GM12878 (cell line): ENCODE data around the gene KLHL36. TPM values are rescaled to one million over a fixed set of nuclear protein-coding genes. Genes with fewer than 3 reads are reported as not detected.

Experiments used
- ATAC-seq: fragments of 200-7000 bp; cut with Tn5 transposase; 3 replicates; pipeline ENCODE4 v1.9.1; 2020; ENCODE audit warnings: mild to moderate bottlenecking, moderate library complexity
- BruUV-seq: library from RNA; stranded (reverse); fragments of 400-500 nt; replicated peaks from 2 replicates; lab custom pipeline; 2021; lab: Mats Ljungman, UMichigan
- CTCF ChIA-PET: fragments of 300-600 bp; sonication (Branson Sonifier 250); formaldehyde crosslinking; extraction: SDS; loops from one replicate; lab custom pipeline; 2021; ENCODE audit warnings: inconsistent platforms; lab: Yijun Ruan, JAX
- POLR2A ChIA-PET: fragments of 350-600 bp; formaldehyde crosslinking; extraction: SDS; loops from one replicate; lab custom pipeline; 2021; ENCODE audit warnings: inconsistent platforms; lab: Charles Lee
- RAD21 ChIA-PET: fragments of 300-600 bp; sonication (Branson Sonifier 250); formaldehyde crosslinking; loops from one replicate; lab custom pipeline; 2023; ENCODE audit warnings: antibody characterized with exemption; ENCODE audit not compliant: unreplicated experiment; lab: Charles Lee
- SMC1A ChIA-PET: fragments of 300-600 bp; sonication (Branson Sonifier 250); formaldehyde crosslinking; loops from one replicate; lab custom pipeline; 2023; ENCODE audit not compliant: unreplicated experiment, uncharacterized antibody; lab: Charles Lee
- DNase-seq: peaks from one replicate; pipeline ENCODE4 v3.0.0-alpha.2; 2011; ENCODE audit warnings: low read depth, low spot score
- FAIRE-seq: peaks from 3 replicates; lab custom pipeline; 2011; peaks lifted over from hg19 to GRCh38; lab: Jason Lieb, UNC
- H2AFZ ChIP-seq: 2 replicates; pipeline ENCODE4 v1.6.0; 2011; ENCODE audit warnings: low read depth, low read length, control low read depth; ENCODE audit not compliant: control insufficient read depth
- H3K27ac ChIP-seq: 2 replicates; pipeline ENCODE4 v1.5.1; 2011; ENCODE audit warnings: control low read depth; ENCODE audit not compliant: control insufficient read depth, insufficient read depth
- H3K27me3 ChIP-seq, 2 experiments: replicated peaks in 1 of 2; 2 replicates each; pipeline versions ENCODE4 v1.6.0 to v1.6.1; 2011; ENCODE audit warnings: low read length in 1 of 2; ENCODE audit not compliant: control insufficient read depth in 2 of 2, insufficient read depth in 2 of 2
- H3K36me3 ChIP-seq, 2 experiments: 2 replicates each; pipeline ENCODE4 v1.5.1; 2011; ENCODE audit warnings: low read length in 1 of 2; ENCODE audit not compliant: control insufficient read depth in 2 of 2, insufficient read depth in 2 of 2
- H3K4me1 ChIP-seq: 2 replicates; pipeline ENCODE4 v1.6.1; 2011; ENCODE audit warnings: mild to moderate bottlenecking, low read length, moderate library complexity, mixed read lengths; ENCODE audit not compliant: control insufficient read depth, insufficient read depth
- H3K4me2 ChIP-seq: 2 replicates; pipeline ENCODE4 v1.6.0; 2011; ENCODE audit warnings: control low read depth; ENCODE audit not compliant: control insufficient read depth, insufficient read depth
- H3K4me3 ChIP-seq: fragments of 200-600 bp; sonication (generic); 2 replicates; pipeline ENCODE4 v1.5.1; 2016
- H3K79me2 ChIP-seq: 2 replicates; pipeline ENCODE4 v1.6.0; 2011; ENCODE audit warnings: low read length; ENCODE audit not compliant: control insufficient read depth, insufficient read depth
- H3K9ac ChIP-seq: 2 replicates; pipeline ENCODE4 v1.8.0; 2011; ENCODE audit warnings: low read length, control low read depth, mixed read lengths; ENCODE audit not compliant: control insufficient read depth, insufficient read depth
- H3K9me3 ChIP-seq: replicated peaks from 3 replicates; pipeline ENCODE4 v1.5.1; 2011; ENCODE audit warnings: mild to moderate bottlenecking, low read length; ENCODE audit not compliant: control insufficient read depth, insufficient read depth
- H4K20me1 ChIP-seq: 2 replicates; pipeline ENCODE4 v1.6.0; 2011; ENCODE audit not compliant: control insufficient read depth, insufficient read depth
- ASH2L ChIP-seq: fragments of 300-600, 200-600 bp; sonication (generic); IDR thresholded peaks from 2 replicates; pipeline ENCODE4 v1.6.1; 2017; ENCODE audit warnings: low read depth, mild to moderate bottlenecking, borderline replicate concordance
- GATAD2B ChIP-seq: fragments of 450-650 bp; conservative IDR thresholded peaks from 2 replicates; pipeline ENCODE4 v1.6.1; 2017; ENCODE audit warnings: low read depth, mild to moderate bottlenecking, moderate library complexity
- MTA2 ChIP-seq: fragments of 450-650 bp; IDR thresholded peaks from 2 replicates; pipeline ENCODE4 v1.6.1; 2016; ENCODE audit warnings: low read depth, mild to moderate bottlenecking, moderate library complexity
- PAX8 ChIP-seq: fragments of 450-650 bp; IDR thresholded peaks from 2 replicates; pipeline ENCODE4 v1.6.1; 2017; ENCODE audit warnings: mild to moderate bottlenecking, moderate library complexity
- RB1 ChIP-seq: fragments of 450-650 bp; formaldehyde crosslinking; IDR thresholded peaks from 2 replicates; pipeline ENCODE4 v1.6.1; 2017; ENCODE audit warnings: mild to moderate bottlenecking, borderline replicate concordance
- STAT1 ChIP-seq: fragments of 450-650 bp; conservative IDR thresholded peaks from 2 replicates; pipeline ENCODE4 v1.6.1; 2014; ENCODE audit warnings: antibody characterized with exemption, mild to moderate bottlenecking
- SUZ12 ChIP-seq: fragments of 200-600 bp; sonication (generic); IDR thresholded peaks from one replicate; pipeline ENCODE4 v1.6.1; 2018; ENCODE audit warnings: antibody characterized with exemption, mild to moderate bottlenecking; ENCODE audit not compliant: unreplicated experiment
- WGBS: methylation state at CpG from one replicate; pipeline ENCODE4 v1.1.6; 2016; ENCODE audit warnings: low lambda C conversion rate; ENCODE audit not compliant: insufficient replicate concordance, insufficient coverage; ENCODE audit errors: missing lambda C conversion rate; 5-methylcytosine and 5-hydroxymethylcytosine counted together
- in situ Hi-C: fragments of 300-500 bp; cut with MboI; formaldehyde crosslinking; loops from 9 replicates; pipeline ENCODE4 v1.14.3; 2018; ENCODE audit warnings: mixed read lengths
- intact Hi-C: fragments of 100-400 bp; cut with micrococcal nuclease; formaldehyde crosslinking; loops from one replicate; pipeline ENCODE4 v1.14.2; 2022; ENCODE audit not compliant: unreplicated experiment
- polyA plus RNA-seq, 11 experiments: library from polyadenylated mRNA; depleted of rRNA in 4 of 11; unstranded in 6 of 11; stranded (reverse) in 5 of 11; fragments of >200 nt; fragmentation: Nextera tagmentation in 4 of 11; fragmentation: Illumina TruSeq in 1 of 11; extraction: Ambion mirVana in 4 of 11; extraction: Trizol in 1 of 11; gene quantifications; 1 replicate in 1 of 11; 2 replicates in 10 of 11; pipeline versions ENCODE4 v1.2.1 to v1.2.3, GENCODE V29; 2011 to 2016; ENCODE audit warnings: inconsistent platforms in 2 of 11, missing spikeins in 2 of 11, low read depth in 1 of 11
- total RNA-seq, 4 experiments: library from RNA; depleted of rRNA in 3 of 4; stranded (reverse); fragments of >200 nt in 3 of 4; fragmentation: Illumina TruSeq in 1 of 4; extraction: Trizol in 1 of 4; gene quantifications; 2 replicates each; pipeline versions ENCODE4 v1.2.1 to v1.2.3, GENCODE V29; 2013 to 2021
- TF ChIP-seq, protein P1 (sequence below): IDR thresholded peaks from 2 replicates; pipeline ENCODE4 v1.6.1; 2011; ENCODE audit warnings: borderline replicate concordance, low read depth, mild to moderate bottlenecking, moderate library complexity, mixed read lengths, low read length; ENCODE audit not compliant: insufficient read depth; ENCODE audit errors: extremely low read length
- TF ChIP-seq, protein P2 (sequence below), 3 experiments: IDR thresholded peaks in 2 of 3; conservative IDR thresholded peaks in 1 of 3; 2 replicates each; pipeline ENCODE4 v1.5.1; 2011; ENCODE audit warnings: low read depth in 3 of 3, low read length in 3 of 3, mild to moderate bottlenecking in 3 of 3, control low read depth in 2 of 3, moderate library complexity in 2 of 3, inconsistent platforms in 1 of 3, mixed read lengths in 1 of 3; ENCODE audit not compliant: control insufficient read depth in 2 of 3, insufficient read depth in 1 of 3; ENCODE audit errors: extremely low read depth in 1 of 3
- TF ChIP-seq, protein P3 (sequence below): fragments of 450-650 bp; formaldehyde crosslinking; IDR thresholded peaks from 2 replicates; pipeline ENCODE4 v1.5.0; 2022; ENCODE audit warnings: mild to moderate bottlenecking, missing genetic modification characterization

Gene KLHL36
- total and polyA plus RNA-seq, 10 of the 15 experiments (the other 5 are each of a cell fraction or from before 2014, with no cell fraction given) = 2.6 to 45.3 (median 16.8) TPM

DNA sequence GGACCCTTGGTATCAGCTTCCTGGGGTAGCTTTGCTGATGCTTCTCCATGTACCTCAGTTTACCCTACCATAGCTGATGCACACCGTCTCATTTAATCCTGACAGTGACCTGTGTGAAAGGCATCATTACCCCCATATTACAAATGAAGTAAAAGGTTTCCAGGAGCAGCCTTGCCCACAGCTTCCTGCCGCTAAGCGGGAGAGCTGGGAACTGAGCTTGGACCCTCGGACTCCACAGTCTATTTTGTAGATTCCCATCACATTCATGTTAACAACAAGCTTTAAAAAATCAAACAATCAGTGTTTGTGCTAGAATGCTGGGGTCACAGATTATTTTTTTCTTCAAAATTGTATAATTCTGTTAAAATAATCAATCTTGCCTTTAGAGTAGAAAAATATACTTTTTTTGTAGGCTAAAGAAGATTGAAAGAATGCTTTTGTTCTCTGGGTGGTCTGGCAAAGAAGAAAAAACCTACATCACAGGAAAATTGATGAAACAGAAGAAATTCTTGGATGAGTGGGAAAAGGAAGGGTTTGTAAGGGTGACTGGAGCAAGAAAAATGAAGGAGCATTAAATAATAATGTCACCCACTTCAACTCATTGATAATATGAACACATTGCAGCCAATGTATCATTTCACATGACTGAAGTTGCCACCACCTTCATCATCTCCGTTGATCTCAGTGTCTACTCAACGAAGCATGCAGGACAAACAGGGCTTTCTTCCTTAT, 41.9 kb downstream of the KLHL36 start:
- Histone ChIP-seq H3K9ac (no peak overlapping the region), H3K36me3 (no peaks in the 10 kb centered on the region), H3K9me3 (no peaks in the 10 kb centered on the region; the same call in 2 of the 3 replicates), H3K4me1 (peaks cover 10% of the 10 kb centered on the region), H2AFZ (no peak overlapping the region), H3K27ac (no peak overlapping the region), H3K4me2 (no peak overlapping the region), H4K20me1 (no peaks in the 10 kb centered on the region), H3K27me3 (no peaks in the 10 kb centered on the region), H3K4me3 (no peak overlapping the region), H3K79me2 (no peaks in the 10 kb centered on the region)
- TF ChIP-seq GATAD2B (no peak), SUZ12 (no peak), RB1 (no peak), PAX8 (no peak), STAT1 (no peak), MTA2 (no peak), ASH2L (no peak)
- TF ChIP-seq, protein P1, sequence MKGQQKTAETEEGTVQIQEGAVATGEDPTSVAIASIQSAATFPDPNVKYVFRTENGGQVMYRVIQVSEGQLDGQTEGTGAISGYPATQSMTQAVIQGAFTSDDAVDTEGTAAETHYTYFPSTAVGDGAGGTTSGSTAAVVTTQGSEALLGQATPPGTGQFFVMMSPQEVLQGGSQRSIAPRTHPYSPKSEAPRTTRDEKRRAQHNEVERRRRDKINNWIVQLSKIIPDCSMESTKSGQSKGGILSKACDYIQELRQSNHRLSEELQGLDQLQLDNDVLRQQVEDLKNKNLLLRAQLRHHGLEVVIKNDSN = no peak
- TF ChIP-seq, protein P2, sequence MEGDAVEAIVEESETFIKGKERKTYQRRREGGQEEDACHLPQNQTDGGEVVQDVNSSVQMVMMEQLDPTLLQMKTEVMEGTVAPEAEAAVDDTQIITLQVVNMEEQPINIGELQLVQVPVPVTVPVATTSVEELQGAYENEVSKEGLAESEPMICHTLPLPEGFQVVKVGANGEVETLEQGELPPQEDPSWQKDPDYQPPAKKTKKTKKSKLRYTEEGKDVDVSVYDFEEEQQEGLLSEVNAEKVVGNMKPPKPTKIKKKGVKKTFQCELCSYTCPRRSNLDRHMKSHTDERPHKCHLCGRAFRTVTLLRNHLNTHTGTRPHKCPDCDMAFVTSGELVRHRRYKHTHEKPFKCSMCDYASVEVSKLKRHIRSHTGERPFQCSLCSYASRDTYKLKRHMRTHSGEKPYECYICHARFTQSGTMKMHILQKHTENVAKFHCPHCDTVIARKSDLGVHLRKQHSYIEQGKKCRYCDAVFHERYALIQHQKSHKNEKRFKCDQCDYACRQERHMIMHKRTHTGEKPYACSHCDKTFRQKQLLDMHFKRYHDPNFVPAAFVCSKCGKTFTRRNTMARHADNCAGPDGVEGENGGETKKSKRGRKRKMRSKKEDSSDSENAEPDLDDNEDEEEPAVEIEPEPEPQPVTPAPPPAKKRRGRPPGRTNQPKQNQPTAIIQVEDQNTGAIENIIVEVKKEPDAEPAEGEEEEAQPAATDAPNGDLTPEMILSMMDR (IDR thresholded peaks at IDR 0.05 in 2 of 3, conservative IDR thresholded peaks at IDR 0.05 in 1 of 3; ENCODE audit: control insufficient read depth in 2 of 3, extremely low read depth in 1 of 3, insufficient read depth in 1 of 3, low read depth in 3 of 3, low read length in 3 of 3) = no peak
- TF ChIP-seq, protein P3, sequence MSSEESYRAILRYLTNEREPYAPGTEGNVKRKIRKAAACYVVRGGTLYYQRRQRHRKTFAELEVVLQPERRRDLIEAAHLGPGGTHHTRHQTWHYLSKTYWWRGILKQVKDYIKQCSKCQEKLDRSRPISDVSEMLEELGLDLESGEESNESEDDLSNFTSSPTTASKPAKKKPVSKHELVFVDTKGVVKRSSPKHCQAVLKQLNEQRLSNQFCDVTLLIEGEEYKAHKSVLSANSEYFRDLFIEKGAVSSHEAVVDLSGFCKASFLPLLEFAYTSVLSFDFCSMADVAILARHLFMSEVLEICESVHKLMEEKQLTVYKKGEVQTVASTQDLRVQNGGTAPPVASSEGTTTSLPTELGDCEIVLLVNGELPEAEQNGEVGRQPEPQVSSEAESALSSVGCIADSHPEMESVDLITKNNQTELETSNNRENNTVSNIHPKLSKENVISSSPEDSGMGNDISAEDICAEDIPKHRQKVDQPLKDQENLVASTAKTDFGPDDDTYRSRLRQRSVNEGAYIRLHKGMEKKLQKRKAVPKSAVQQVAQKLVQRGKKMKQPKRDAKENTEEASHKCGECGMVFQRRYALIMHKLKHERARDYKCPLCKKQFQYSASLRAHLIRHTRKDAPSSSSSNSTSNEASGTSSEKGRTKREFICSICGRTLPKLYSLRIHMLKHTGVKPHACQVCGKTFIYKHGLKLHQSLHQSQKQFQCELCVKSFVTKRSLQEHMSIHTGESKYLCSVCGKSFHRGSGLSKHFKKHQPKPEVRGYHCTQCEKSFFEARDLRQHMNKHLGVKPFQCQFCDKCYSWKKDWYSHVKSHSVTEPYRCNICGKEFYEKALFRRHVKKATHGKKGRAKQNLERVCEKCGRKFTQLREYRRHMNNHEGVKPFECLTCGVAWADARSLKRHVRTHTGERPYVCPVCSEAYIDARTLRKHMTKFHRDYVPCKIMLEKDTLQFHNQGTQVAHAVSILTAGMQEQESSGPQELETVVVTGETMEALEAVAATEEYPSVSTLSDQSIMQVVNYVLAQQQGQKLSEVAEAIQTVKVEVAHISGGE (CRISPR knock-in tag) = no peak
- ChIA-PET RAD21 (no interaction called here), CTCF (interaction anchor here (0.8 to 1.8 kb wide), 3 partner anchors 13 to 36 kb away, joined by 3 to 5 read pairs (median 4); no protein-coding TSS in a partner anchor), SMC1A (interaction anchor here (0.8 kb wide), 1 partner anchor 11 kb away, joined by 3 read pairs; no protein-coding TSS in a partner anchor), POLR2A (no interaction called here)
- DNase-seq (no peak), ATAC-seq (no peak), FAIRE-seq (no peak)
- WGBS = 71% methylated on average over 6 of the region's 6 CpGs
- in situ Hi-C loops (no loop called here), intact Hi-C loops (no loop called here)
- no TSS peak for BruUV-seq
